Stimulated activated CD4-positive, alpha-beta T cell treated with anti-CD3 and anti-CD28 coated beads, Interleukin-1b, Interleukin-23, amount 100 ng/mL, for 4 hours (primary cell): Measurements from ENCODE around the gene ACAD9.
"Not testable (repeated sequence)": the region's sequence is repeated elsewhere in the genome, so short reads cannot be mapped to it uniquely, and the experiment has no call there.

Source experiments
- DNase-seq, 2 donors: peaks; one replicate each; pipeline ENCODE4 v3.0.0-alpha.2; 2020; ENCODE audit warnings: low read depth in 2 of 2

The ACAD9 gene

GRCh38 chr3:128861491-128861890 lies 17.9 kb upstream of the ACAD9 start:
- DNase-seq, result no peak

GRCh38 chr3:128863560-128863959 lies 15.9 kb upstream of the ACAD9 start:
- no peak for DNase-seq

- DNase-seq, result no peak
Observed at GRCh38 chr3:128864351-128864811, 15.0 kb upstream of the ACAD9 start.

GRCh38 chr3:128864849-128865804 lies 14.3 kb upstream of the ACAD9 start:
- not testable (repeated sequence) for DNase-seq

GRCh38 chr3:128867200-128868125 lies 12.0 kb upstream of the ACAD9 start:
- no peak for DNase-seq

- no peak for DNase-seq
Observed at GRCh38 chr3:128870347-128870746, 9.1 kb upstream of the ACAD9 start.

GRCh38 chr3:128872282-128872681 lies 7.1 kb upstream of the ACAD9 start:
- no peak for DNase-seq

- no peak for DNase-seq
Observed at GRCh38 chr3:128872744-128873143, 6.7 kb upstream of the ACAD9 start.

GRCh38 chr3:128873244-128874022 lies 6.0 kb upstream of the ACAD9 start:
- no peak for DNase-seq

- no peak for DNase-seq
Observed at GRCh38 chr3:128874481-128875180, 4.8 kb upstream of the ACAD9 start.

- peak; percentile 47 to 55 for DNase-seq
Observed at GRCh38 chr3:128875556-128876120, 3.8 kb upstream of the ACAD9 start.

- DNase-seq, result no peak
Observed at GRCh38 chr3:128878011-128878457, 1.4 kb upstream of the ACAD9 start.

- DNase-seq, result peak; percentile 7 to 16
Observed at GRCh38 chr3:128878556-128879124, 780 bp upstream of the ACAD9 start.

- no peak for DNase-seq
Observed at GRCh38 chr3:128879991-128880390, 571 bp downstream of the ACAD9 start.

GRCh38 chr3:128880455-128880854 lies 1.0 kb downstream of the ACAD9 start:
- not testable (repeated sequence) for DNase-seq

- DNase-seq, result no peak
Observed at GRCh38 chr3:128881576-128881975, 2.2 kb downstream of the ACAD9 start.

GRCh38 chr3:128882719-128883118 lies 3.3 kb downstream of the ACAD9 start:
- no peak for DNase-seq

- DNase-seq, result no peak
Observed at GRCh38 chr3:128884992-128885391, 5.6 kb downstream of the ACAD9 start.

GRCh38 chr3:128889139-128889894 lies 9.9 kb downstream of the ACAD9 start:
- DNase-seq, result no peak
